ENCODE measurements around the gene GATD1.

The GATD1 gene

GRCh38 chr11:726278-727220 lies 50.7 kb downstream of the GATD1 start:
- no peak for DNase-seq

DNA sequence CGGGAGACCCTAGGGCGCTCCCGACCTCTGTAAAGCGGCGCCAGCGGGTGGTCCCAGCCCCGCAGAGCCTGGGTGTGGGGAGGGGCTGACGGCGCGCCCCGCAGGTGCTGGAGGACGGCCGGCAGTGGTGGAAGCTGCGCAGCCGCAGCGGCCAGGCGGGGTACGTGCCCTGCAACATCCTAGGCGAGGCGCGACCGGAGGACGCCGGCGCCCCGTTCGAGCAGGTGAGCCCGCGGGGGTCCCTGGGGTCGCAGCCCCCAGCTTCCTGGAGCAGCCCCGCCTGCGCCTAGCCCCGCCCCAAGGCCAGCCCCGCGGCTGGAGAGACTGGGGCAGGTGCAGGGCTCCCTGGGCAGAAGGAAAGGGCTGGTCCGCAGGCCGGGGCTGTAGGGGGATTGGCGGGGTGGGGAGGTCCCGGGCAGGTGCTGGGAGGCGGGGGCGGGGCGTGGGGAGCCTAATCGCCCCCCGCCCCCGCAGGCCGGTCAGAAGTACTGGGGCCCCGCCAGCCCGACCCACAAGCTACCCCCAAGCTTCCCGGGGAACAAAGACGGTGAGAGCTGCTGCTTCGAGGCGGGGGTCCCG lies 51.6 kb downstream of the GATD1 start:
- DNase-seq: no peak

- DNase-seq: no peak
These were observed 52.4 kb downstream of the GATD1 start for GRCh38 chr11:724778-725386.

DNA sequence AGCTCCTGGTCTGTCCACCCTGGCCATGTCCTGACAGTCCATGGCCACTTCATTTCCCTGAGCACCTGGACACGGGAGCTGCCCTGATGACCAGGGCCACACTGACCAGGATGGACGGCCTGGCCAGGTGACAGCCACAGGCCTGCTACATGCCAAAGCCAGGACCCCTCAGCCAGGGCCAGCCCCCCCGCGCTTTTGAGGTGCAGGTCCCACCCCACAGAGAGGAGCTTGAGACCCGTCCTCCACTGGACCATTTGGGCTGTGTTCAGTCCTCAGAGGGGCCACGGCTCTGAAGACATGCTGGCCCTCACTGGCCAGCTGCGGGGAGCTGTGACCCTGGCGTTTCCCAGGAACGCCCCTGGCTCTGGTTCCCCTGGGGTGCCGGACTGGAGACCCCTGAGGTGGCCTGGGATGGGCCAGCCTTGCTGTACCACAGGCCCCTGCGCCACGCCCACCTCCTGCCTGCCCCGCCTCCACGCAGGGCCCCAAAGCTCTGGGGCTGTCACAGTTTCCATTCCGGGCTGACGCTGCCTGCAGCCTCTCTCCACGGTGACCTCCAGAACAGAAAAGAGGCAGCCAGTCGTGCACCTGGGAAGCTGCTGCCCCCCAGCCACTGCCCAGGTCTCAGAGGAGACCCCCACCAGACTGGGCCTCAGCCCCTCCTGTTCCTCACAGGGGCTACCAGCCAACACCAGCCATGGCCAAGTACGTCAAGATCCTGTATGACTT lies 53.1 kb downstream of the GATD1 start:
- DNase-seq: no peak

DNA sequence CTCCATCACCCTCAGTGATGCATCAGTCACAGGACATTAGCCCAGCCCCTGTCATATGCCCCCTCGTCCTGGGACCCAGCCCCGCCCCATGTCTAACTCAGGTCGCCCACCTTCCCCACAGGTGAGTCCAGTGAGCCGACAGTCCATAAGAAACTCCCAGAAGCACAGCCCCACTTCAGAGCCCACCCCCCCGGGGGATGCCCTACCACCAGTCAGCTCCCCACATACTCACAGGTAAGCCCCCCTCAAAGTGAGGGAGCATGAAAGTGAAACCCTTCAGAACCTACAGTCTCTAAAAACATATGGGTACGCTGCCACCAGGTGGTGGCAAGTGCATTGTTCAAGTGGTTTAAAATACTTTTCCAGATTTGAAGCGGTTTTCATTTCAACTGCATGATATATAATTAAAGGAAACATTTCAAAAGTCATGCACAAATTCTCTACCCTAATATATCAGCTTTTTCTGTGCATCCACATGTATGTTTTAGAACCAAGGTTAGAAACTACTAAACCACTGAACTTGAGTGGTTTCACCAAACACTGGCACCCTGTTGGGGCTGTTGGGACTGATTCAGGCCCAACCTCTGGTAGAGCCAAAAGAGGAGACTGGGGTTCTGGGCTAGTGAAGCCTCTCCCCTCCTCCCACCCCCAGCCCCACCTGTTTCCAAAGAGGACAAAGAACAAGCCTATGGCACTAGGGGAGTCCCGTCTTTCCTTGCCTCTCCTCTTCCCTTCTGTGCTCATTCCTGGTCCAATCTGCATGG lies 54.0 kb downstream of the GATD1 start:
- DNase-seq: no peak

- no peak for DNase-seq
These were observed 54.9 kb downstream of the GATD1 start for GRCh38 chr11:722346-722811.

DNA sequence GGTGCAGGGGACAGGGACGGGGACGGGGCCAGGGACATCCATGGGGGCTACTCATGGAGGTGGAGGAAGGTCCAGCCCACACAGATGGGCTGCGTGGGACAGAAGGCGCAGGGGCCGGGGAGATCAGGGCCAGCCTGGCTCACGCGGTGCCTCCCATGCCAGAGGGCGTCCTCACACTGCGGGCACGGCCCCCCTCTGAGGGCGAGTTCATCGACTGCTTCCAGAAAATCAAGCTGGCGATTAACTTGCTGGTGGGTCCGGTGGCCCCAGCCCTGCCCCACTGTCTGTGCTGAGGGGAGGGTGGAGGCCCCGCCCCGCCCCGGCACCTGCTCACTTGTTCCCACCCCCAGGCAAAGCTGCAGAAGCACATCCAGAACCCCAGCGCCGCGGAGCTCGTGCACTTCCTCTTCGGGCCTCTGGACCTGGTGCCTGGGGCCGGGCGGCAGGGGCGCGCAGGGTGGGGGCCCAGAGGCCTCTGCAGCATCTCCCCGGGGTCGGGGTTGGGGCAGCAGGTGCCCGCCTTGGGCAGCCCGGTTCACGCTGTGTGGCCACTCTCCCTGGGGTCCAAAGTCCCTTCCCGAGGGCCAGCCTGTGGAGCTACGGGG lies 55.4 kb downstream of the GATD1 start:
- no peak for DNase-seq

DNA sequence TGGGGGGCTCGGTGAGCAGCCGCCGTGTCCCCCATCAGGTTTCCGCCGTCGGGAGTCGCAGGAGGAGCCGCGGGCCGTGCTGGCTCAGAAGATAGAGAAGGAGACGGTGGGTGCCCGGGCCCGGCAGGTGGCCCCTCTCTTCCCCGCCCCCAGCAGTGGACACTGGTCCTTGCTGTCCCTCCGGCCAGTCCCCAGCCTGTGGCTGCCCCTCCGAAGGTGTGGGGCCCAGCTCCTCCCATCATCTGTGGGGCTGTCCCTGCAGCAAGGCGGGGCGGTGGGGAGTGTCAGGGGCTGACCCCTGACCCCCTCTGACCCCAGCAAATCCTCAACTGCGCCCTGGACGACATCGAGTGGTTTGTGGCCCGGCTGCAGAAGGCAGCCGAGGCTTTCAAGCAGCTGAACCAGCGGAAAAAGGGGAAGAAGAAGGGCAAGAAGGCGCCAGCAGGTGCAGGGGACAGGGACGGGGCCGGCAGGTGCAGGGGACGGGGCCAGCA lies 56.0 kb downstream of the GATD1 start:
- DNase-seq: no peak

GRCh38 chr11:720642-721246 lies 56.5 kb downstream of the GATD1 start:
- no peak for DNase-seq

DNA sequence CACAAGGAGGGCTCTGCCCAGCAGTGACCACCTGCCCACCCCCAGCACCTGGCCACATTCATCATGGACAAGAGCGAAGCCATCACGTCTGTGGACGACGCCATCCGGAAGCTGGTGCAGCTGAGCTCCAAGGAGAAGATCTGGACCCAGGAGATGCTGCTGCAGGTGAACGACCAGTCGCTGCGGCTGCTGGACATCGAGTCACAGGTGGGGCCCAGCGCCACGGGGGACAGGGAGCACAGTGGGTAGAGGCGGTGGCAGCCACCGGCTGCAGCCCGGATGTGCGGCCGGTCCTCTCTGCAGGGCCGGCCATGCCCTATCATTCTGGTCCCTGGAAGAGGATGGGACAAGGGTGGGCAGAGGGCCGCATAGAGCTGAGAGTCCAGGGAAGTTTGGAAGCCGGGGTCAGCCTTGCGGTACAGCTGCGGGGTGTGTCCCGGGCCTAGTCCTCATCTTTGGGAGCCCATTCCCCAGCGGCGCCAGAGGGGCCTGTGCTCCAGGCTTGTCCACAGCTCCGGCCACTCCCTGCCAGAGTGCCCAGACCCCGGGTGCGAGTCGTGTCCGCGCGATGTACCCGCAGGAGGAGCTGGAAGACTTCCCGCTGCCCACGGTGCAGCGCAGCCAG lies 57.2 kb downstream of the GATD1 start:
- no peak for DNase-seq

- DNase-seq: no peak
These were observed 57.9 kb downstream of the GATD1 start for GRCh38 chr11:719214-720016.

Data from GF-D8 (cell line).